GM04504 (cell line): ENCODE results near the gene MCTS1.
"Not testable (repeated sequence)": the region's sequence is repeated elsewhere in the genome, so short reads cannot be mapped to it uniquely, and the experiment has no call there.

ENCODE experiments used
- DNase-seq: peaks from one replicate; pipeline ENCODE4 v3.0.0-alpha.2; 2012; ENCODE audit warnings: low read depth

MCTS1 gene

GRCh38 chrX:120603707-120604360 is at the start of gene MCTS1:
TSS of gene MCTS1 (plus strand) at chrX:120604101. CDS start at chrX:120604237, 136 bp downstream.
- peak; percentile 87 for DNase-seq

GRCh38 chrX:120556251-120556650 is 47.6 kb upstream of the MCTS1 start:
- no peak for DNase-seq

- no peak for DNase-seq
Observed at GRCh38 chrX:120559804-120560203, 44.1 kb upstream of the MCTS1 start.

- no peak for DNase-seq
Observed at GRCh38 chrX:120560405-120560841, 43.5 kb upstream of the MCTS1 start.

- DNase-seq = peak; percentile 89
Observed at GRCh38 chrX:120560842-120561633, 42.9 kb upstream of the MCTS1 start, which contains the start of gene CUL4B. TSS of gene CUL4B (minus strand) at chrX:120560962. CDS start at chrX:120560638, 324 bp downstream.

GRCh38 chrX:120561634-120562568 is 42.0 kb upstream of the MCTS1 start:
- no peak for DNase-seq

- DNase-seq = no peak
Observed at GRCh38 chrX:120562569-120562926, 41.4 kb upstream of the MCTS1 start.

GRCh38 chrX:120564925-120565324 is 39.0 kb upstream of the MCTS1 start:
- DNase-seq = no peak

- DNase-seq = no peak
Observed at GRCh38 chrX:120566817-120567216, 37.1 kb upstream of the MCTS1 start.

GRCh38 chrX:120568035-120568434 is 35.9 kb upstream of the MCTS1 start:
- DNase-seq = no peak

- DNase-seq = no peak
Observed at GRCh38 chrX:120568609-120569008, 35.3 kb upstream of the MCTS1 start.

GRCh38 chrX:120570011-120570600 is 33.8 kb upstream of the MCTS1 start:
- no peak for DNase-seq

GRCh38 chrX:120573806-120574205 is 30.1 kb upstream of the MCTS1 start:
- DNase-seq = not testable (repeated sequence)

GRCh38 chrX:120575379-120576114 is 28.4 kb upstream of the MCTS1 start:
- DNase-seq = no peak

- DNase-seq = no peak
Observed at GRCh38 chrX:120585702-120586101, 18.2 kb upstream of the MCTS1 start.

GRCh38 chrX:120604361-120604782 is 471 bp downstream of the MCTS1 start:
- DNase-seq = no peak

GRCh38 chrX:120612086-120612485 is 8.2 kb downstream of the MCTS1 start:
- no peak for DNase-seq

GRCh38 chrX:120614816-120615215 is 10.9 kb downstream of the MCTS1 start:
- DNase-seq = no peak

GRCh38 chrX:120617996-120618630 is 14.2 kb downstream of the MCTS1 start:
- no peak for DNase-seq

- DNase-seq = no peak
Observed at GRCh38 chrX:120625371-120625770, 21.5 kb downstream of the MCTS1 start.
